HG02623 (cell line): ENCODE results near the gene ANKDD1B.

Source experiments
- ATAC-seq: cut with Tn5 transposase; IDR thresholded peaks from one replicate; pipeline ENCODE4 v1.9.1; 2021; ENCODE audit warnings: moderate library complexity; ENCODE audit not compliant: unreplicated experiment

The ANKDD1B gene

DNA sequence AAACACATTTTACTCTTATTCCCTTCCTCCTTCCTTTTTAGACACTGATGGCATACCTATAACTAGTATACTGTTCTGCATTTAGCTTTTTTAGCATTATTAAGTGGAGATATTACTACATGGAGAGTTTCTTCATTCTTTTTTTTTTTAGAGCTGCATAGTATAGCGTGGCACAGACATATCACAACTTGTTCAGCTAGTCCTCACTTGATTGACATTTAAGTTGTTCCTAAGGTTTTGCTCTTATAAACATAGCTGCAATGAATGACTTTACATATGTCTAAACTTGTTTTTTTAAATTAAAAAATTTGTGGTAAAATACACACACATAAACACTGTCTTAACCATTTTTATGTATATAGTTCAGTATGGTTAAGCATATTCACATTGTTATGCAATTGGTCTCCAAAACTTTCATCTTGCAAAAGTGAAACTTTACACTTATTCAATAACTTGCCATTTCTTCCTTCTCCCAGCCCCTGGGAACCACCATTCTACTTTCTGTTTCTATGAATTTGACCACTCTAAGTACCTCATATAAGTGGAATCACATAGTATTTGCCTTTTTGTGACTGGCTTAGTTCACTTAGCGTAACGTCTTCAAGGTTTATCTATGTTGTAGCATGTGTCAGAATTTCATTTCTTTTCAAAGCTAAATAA, 48.7 kb downstream of the ANKDD1B start:
- ATAC-seq = no peak

DNA sequence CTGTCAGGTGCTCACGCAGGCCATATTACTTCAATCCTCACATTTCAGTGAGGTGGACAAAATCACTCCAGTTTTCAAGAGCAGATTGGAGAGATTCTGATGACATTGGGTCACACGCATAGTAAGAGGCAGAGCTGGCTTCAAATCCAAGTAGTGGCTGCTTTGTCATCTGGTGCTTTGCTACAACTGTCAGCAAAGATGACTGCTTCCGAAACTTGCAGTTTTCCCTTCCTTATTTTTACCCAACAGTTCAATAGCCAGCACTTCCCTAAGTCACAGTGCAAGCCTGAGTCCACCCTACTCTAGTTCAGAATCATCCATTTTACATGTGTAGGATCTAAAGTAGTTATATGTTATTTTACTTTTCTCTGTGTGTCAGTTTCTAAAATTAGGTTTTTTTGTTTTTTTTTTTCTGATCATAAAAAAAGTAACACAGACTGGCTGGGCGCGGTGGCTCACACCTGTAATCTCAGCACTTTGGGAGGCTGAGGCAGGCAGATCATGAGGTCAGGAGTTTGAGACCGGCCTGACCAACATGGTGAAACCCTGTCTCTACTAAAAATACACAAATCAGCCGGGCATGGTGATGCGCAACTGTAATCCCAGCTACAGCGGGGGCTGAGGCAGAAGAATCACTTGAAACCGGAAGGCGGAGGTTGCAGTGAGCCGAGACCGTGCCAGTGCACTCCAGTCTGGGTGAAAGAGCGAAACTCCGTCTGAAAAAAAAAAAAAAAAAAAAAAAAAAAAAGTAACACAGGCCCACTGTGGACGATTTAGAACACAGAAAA, 49.6 kb downstream of the ANKDD1B start:
- ATAC-seq = no peak

DNA sequence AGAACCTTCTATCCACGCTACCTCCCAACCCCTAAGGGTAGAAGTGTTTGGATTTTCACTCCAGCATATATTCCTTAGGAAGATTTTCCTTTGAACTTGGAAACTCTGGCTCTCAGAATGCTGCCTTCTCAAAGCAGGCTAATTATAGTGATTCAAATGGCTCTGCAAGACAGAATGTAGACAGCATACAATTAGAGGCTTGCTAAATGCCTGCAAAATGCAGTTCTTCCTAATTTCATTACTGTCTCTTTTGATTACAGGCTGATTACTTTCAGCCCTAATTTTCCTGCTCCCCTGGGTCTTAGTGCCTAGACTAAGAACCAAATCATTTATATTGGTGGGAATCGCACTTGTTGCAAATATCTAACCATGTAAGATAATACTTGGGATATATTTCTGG, 50.8 kb downstream of the ANKDD1B start:
- ATAC-seq = no peak

DNA sequence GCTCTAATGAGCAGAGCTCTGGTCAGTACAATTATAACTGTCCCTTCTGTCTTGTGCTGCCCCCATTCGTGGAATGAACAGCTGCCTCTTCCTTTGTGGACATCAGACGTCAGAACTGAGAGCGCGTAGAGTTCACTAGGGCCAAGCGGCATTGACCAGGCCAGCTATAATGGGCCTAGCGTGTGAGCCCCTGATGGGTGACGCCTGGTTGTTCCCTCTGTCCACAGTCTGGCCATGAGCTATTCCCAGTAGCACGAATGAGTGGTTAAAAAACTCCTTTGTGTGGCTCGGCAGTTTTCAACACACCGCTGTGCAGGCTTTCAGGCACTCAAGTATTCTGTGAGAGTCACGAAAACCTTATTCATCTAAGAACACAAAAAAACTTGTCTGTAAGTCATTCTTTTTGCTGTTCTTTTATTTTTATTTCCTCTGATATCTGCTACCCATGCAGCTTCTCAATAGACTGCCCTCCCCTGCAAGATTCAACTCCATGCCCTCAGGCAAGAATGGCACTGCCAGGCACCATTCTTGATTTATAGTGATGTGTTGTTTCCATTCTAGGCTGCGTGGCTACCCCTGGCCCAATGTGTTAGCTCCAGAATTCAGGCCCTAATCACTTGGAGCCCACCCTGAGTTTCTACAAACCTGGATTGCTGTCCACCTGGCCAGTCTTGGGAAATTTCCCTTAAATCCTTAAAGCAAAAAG, 52.5 kb downstream of the ANKDD1B start:
- no peak for ATAC-seq

DNA sequence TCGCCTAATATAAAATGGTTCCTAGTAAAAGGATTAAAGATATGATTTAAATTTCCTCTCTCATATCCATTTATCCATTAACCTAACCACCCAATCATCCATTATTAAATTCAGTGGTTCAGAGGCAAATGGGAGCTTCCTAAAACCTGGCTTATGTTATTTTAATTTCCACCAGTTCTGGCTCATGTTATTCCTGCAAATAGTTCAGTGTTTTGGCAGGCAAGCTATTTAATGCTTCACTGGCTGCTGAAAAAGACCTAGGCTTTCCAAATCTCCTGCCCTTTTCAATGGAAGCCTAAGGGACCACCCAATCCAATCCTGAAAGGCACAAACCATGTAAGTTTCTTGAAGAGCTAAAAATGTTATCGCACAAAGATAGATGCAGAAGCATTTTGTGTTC, 53.7 kb downstream of the ANKDD1B start:
- ATAC-seq = no peak

DNA sequence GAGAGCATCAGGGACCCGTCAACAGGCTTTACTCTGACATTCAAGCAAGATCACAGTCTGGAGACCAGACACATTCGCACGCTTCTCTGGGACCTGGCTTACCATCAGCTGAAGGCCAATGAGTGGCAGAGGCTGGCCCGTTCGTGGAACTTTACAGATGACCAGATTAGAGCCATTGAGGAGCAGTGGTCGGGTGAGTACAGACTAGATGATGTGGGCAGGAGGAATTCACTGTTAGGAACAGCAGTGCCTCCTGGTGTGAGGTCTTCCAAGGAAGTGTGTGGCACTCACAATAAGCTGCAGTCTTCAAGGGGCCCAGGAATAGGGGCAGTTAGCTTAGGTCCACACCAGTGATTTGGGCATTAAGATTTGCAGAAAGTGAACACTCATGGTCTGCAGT, 55.5 kb downstream of the ANKDD1B start:
- no peak for ATAC-seq

DNA sequence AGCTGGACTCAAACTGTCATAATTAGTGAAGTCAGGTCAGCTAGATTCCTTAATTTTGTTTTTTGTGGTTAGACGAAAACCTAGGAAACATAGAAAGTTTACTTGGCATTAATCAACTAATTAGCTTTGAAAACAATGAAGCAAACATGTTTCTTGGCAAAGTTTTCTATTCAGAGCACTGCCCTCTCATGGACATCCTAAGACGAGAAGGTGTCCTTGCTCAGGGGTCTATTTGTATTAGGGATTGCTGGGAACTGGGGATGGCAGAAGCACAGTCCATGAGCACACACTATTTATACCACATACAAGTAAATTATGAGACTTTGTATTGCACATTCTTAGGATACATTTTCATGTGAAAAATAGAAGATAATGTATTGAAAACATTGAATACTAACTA, 56.3 kb downstream of the ANKDD1B start:
- ATAC-seq = no peak

DNA sequence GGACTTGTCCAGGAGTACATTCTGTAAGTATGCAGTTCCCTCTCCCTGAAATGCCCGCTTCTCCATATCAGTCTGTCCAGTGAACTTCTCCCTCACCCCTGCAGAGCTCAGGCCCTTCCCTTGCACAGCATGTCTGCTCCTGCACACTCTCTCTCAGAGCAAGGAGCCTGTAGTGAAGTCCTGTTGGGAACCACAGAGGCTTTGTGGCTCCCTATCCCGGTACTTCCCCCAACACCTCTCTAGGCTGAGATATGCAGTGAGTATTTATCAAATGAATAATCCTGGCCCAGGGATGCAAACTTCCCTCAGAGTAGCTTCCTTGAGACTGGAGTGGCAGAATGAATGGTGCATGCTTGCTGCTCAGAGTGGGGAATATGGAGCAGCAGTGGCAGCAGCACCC, 57.2 kb downstream of the ANKDD1B start:
- ATAC-seq = no peak

DNA sequence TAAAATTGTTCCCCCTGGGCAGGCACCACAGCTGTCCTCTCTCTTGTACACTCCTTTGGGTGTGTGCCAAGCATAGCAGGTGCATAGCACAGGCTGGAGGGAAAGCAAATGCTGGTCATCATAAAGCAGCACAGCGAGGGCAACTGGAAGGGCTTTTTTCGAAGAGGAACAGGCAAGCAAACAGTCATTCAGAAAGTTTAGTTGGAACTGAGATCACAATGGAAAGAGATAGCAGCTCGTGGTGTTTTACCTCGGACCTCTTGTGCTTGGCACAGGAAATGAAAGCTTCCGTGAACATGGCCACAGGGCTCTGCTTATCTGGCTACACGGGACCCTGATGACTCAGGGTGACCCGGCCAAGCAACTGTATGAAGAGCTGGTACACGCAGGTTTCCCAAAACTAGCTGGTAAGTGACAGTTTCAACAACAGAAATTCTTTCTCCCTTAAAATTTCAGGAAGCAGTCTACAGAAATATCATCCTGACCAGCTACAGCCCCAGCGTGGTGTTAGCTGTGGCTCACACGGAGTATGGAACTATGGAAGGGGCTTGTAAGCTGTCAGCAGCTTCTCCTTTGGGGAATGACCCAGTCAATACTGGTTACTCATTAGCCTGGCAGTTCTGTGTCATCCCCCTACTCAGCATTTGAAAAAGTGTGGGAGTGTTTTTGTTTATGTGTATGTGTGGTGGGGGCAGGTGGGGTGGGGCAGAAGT, 57.9 kb downstream of the ANKDD1B start:
- peak; percentile 85 for ATAC-seq

DNA sequence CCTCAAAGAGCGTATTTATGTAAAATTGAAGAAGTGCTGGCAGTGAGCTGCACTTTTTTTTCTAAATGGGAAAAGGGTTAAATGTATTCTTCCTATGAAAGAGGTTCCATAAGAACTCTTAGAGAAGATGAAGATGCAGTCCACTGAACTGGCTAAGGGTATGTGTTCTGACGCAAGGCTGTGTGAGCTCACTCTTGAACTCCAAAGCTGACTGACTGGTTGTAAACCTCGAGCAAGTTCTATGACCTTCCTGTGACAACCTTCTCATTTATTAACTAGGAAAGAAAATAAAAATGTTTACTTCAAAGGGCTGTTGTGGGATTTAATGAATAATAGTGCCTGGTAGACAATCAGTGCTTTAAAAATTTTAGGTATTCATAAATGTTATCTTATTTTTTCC, 59.3 kb downstream of the ANKDD1B start:
- no peak for ATAC-seq

DNA sequence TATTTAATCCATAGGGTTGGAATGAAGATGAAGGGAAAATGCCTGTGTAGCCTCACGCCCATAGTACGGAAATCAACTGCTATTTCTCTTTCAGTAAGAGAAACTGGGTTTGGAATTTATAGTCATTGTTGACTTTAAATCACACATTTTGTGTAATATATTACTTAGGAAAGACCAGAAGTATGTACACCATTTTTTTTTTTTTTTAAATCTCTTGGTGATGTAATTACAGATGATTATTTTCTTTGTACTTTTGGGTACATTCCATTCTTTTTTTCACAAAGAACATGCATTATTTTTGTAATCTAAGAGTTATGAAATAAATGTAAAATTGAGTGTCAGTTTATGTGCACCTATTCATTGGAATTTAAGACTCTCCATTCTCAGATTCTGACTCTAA, 60.3 kb downstream of the ANKDD1B start:
- no peak for ATAC-seq

DNA sequence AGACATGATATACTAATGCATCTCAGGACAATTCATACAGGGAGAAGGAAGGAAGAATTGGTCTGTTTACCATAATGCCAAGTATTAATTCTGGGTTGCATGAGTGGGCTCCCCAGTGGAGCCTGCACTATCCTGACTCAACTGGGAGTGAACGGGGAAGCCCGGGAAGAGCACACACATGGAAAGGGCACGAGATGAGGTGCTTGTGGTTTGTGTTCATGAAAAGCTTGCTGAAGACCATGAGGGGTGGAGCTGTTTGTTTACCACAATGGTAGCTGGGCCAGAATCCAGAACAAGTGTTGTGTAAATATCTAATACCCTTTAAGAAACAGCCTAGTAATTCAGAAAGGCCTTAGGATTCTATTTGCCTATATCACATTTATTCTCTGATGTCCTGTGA, 61.4 kb downstream of the ANKDD1B start:
- no peak for ATAC-seq

DNA sequence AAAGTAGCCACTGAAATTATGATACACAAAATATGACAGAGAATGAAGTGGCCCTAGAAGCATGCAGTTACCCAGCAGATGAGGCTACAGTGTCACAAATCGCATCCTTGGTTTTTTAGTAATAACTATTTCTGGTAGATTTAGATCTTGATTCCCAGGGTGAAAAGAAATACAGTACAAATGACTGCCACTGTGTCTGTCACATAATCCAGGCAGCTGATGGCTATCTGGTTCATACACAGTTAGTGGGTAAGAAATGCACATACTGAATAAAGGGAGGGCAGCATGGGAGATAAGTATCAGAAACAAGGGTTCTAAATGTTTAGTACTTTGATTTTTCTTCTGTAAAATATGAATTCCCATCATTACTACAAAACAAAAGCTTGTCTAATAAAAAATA, 64.5 kb downstream of the ANKDD1B start:
- no peak for ATAC-seq

DNA sequence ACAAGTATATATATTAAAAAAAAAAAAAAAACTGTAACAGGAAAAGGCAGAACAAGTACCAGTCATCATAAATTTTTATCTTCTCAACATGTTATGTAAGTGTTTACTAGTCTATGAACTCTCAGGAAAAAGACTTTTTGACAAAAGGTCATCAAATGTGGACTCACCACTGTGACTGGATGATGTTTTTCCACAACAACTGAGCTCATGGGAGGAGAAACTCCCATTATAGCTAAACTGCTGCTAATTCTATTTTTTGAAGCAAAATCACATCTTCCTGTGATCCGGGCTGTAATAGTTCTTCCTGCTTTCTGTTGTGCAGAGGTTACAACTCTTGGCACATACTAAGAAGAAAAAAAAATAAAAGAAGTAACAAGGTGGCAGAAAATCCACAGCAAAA, 66.4 kb downstream of the ANKDD1B start:
- no peak for ATAC-seq

DNA sequence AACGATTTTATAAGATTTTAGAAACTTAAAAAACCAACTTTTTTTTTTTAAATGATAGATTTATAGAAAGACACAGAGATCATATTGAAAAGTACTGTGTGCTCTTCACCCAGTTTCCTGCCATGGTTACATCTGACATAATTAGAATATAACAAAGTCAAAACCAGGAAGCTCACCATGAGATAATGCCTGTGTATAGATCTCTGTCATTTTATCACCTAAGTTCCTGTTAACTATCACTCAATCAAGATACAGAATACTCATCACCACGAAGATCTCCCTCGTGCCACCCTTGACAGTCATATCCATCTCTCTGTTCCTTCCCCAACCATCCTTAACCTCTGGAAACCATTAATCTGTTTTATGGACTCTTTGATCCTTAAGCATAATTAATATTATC, 66.9 kb downstream of the ANKDD1B start:
- no peak for ATAC-seq

DNA sequence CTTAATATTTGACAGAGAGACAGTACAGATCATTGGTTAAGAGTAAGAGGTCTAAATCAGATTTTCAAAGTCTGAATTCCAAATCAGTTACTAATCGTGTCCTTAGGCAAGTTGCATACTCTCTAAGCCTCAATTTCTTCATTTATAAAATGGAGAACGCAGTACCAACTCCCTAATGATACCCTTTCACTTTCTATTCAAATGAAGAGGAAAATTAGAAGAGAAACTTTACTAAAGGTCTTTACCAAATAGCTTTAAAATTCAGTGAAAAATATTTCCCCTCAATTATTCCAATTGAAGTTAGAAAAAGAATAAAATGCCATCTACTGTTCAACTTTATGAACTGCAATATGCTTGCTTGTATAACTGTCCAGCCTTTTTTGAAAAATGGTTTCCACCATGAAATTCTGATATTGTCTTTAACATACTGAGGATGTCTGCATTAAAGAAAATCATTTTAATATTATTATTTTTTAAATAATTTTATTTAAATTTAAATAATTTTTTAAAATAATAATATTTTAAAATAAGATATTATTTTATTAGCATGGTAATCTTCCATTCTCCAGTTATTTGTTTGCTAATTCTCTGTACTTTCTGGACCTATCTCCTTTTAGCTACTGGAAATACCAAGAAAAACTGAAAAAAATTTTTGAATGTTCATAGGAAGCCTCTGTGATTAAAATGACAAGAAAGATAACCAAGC, 70.0 kb downstream of the ANKDD1B start:
- no peak for ATAC-seq

DNA sequence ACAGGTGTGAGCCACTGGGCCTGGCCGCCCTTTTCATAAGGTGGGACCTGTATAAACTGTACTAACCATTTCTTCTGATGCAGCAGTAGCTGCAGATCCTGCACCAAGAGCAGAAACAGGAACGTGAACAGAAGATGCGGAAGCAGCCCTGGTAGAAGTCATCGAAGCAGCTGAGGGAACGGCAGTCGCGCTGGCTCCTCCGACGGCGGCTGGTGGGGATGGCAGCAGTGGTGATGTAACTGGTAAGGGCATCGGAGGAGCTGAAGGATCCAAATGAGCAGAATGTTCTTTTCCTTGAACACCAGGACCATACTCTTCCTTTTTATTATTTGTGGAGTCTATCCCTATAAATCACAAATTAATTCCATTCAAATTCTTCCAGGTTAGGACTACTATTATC, 73.9 kb downstream of the ANKDD1B start:
- ATAC-seq = no peak

DNA sequence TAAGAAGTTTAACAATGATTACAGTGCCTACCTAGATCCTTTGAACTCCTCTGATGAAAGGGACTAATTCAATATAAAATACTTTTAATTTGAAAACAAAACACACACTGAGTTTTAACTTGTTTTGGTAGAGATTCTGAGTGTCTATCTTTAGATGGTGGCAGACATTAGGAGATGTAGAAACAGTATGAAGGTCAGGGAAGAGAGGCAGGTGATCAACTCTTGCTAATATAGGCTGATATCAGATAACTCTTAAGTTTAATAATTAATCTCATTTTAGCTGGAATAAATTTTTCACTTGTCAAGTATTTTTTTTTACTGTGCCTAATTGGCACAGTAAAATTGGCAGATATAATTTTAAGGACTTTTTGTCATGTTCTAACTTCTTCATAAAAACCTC, 75.2 kb downstream of the ANKDD1B start:
- ATAC-seq = no peak

DNA sequence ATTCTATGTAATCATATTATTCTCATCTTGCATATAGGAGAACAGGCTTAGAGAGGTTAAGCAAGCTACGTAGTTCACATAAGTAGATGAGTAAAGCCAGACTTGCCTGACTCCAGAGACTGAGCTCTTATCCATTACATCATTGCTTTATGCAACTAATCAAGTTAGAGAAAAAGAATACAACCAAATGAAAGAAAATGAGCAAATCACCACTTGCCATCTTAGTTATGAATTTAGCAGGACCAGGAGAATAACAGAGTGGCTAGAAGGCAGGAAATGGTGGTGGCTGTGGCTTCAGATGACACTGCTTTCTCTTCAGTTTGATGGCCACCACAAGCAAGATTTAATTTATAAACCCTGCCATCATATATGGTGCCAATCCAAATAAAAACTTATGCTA, 79.4 kb downstream of the ANKDD1B start:
- no peak for ATAC-seq

DNA sequence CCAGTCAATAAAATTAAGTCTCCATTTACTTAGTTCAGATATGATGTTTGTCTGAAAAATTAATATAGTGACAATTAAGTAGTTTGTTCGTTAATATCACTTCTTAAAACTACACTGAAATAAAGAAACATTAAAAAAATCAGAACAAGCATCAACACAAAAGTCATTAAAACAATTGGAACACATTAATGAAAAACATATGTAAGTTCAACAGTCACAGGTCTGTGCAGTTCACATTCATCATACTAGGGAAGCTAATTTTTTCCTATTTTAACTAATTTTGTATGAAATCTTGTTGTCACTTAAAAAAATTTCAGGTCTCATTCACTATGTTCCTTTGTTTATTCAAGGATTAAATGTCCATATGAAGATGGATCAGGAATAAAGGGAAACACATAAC, 83.5 kb downstream of the ANKDD1B start:
- ATAC-seq = no peak
